GM21360 (cell line): ENCODE results near the gene KRTAP5-1.
"Not testable (repeated sequence)": the region's sequence is repeated elsewhere in the genome, so short reads cannot be mapped to it uniquely, and the experiment has no call there.

Experiments used
- ATAC-seq: cut with Tn5 transposase; IDR thresholded peaks from one replicate; pipeline ENCODE4 v1.9.1; 2021; ENCODE audit warnings: mild to moderate bottlenecking, moderate library complexity; ENCODE audit not compliant: unreplicated experiment

Gene KRTAP5-1, protein sequence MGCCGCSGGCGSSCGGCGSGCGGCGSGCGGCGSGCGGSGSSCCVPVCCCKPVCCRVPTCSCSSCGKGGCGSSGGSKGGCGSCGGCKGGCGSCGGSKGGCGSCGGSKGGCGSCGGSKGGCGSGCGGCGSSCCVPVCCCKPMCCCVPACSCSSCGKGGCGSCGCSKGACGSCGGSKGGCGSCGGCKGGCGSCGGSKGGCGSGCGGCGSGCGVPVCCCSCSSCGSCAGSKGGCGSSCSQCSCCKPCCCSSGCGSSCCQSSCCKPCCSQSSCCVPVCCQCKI

DNA sequence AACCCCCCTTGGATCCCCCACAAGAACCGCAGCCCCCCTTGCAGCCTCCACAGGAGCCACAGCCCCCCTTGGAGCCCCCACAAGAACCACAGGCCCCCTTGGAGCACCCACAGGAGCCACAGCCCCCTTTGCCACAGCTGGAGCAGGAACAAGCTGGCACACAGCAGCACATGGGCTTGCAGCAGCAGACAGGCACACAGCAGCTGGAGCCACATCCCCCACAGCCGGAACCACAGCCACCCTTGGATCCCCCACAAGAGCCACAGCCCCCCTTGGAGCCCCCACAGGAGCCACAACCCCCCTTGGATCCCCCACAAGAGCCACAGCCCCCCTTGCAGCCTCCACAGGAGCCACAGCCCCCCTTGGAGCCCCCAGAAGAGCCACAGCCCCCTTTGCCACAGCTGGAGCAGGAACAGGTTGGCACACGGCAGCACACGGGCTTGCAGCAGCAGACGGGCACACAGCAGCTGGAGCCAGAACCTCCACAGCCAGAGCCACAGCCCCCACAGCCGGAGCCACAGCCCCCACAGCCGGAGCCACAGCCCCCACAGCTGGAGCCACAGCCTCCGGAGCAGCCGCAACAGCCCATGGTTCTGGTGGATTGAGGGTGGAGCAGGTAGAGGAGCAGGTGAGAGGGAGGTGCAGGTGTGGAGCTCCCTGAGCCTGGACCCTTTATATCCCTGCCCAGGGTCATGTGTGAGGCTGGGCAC is at the start of gene KRTAP5-1:
Gene KRTAP5-1, minus strand, starts transcription at position 623 of the 710 bp plus-strand sequence. Its CDS starts 34 bp downstream, at position 589.
- not testable (repeated sequence) for ATAC-seq

DNA sequence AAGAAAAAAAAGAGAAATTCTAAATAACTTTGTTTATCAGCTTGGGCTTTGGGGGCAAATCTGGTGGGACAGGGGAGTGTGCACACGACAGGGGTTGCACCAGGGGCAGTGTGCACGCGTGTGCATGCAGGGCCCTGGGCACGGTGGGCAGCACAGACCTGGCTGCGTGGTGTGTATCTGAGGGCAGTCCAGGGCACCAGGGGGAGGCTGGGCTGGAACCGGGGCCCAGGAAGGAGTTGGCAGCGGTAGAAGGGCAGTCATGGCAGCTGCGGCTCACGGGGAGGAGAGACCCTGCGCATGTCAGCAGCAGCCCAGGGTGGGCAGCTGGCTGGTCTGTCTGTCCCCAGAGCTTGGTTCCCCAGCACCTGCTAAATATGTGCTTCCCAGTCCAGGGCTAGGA is 48.8 kb upstream of the KRTAP5-1 start:
- no peak for ATAC-seq

DNA sequence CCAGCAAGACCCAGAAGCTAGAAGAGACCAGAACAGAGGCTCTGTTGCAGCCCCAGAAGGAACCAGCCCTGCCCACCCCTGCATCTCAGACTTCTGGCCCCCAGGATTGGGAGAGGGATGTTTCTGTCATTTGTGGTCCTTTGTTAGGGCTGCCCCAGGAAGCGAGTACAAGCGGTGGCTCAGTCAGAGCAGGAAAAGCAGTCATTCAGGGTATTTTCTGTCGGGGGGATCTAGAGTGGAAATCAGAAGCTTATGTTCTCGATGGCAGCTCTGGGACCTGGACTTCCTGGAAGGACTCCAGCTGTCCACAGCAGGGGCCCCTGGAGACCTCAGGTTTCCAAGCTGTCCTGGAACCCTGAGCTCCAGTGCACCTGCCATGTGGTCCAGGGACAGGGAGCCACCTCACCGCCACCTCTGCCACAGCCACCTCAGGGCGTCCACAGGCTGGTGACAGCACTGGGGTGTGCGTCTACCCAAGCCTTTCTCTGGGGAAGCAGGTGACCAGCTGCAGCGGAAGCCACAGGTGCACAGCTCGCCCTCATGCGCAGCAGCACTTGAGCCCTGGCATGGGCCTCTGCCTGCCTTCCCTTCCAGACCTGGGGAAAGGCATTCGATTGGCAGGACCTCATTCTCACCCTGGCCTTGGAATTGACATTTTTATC is 47.1 kb upstream of the KRTAP5-1 start:
- ATAC-seq, result no peak

DNA sequence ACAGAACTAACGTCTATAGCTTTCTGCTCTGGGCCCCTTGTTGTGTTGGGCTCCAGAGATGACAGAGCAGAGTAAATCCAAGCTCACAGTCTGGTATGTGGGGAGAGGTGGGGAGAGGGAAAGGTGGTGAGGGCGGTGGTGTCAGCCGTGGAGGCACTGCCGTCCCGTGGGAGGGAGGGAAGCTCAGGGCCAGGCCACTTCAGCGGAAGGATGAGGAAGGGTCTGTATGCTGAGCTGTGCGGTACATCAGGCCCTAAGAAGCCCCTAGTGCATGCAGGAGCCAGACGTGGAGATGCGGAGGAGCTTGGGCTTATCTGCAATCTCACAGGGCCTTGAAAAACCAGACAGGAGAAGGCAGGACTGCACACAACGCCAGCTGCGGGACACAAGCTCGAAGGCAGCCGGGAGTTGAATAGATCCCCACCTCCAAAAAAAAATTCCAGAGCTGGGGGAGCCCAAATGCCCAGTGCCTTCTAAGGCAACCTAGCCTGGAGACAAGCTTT is 46.0 kb upstream of the KRTAP5-1 start:
- ATAC-seq, result no peak

DNA sequence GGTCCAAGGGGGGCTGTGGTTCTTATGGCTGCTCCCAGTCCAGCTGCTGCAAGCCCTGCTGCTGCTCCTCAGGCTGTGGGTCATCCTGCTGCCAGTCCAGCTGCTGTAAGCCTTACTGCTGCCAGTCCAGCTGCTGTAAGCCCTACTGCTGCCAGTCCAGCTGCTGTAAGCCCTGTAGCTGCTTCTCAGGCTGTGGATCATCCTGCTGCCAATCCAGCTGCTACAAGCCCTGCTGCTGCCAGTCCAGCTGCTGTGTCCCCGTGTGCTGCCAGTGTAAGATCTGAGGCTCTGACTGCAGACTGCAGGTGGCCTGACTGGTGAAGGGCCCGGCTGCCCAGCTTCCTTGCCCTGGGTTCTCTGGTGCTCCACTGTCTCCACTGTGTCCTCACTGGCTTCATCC is 45.2 kb upstream of the KRTAP5-1 start:
- ATAC-seq, result no peak

DNA sequence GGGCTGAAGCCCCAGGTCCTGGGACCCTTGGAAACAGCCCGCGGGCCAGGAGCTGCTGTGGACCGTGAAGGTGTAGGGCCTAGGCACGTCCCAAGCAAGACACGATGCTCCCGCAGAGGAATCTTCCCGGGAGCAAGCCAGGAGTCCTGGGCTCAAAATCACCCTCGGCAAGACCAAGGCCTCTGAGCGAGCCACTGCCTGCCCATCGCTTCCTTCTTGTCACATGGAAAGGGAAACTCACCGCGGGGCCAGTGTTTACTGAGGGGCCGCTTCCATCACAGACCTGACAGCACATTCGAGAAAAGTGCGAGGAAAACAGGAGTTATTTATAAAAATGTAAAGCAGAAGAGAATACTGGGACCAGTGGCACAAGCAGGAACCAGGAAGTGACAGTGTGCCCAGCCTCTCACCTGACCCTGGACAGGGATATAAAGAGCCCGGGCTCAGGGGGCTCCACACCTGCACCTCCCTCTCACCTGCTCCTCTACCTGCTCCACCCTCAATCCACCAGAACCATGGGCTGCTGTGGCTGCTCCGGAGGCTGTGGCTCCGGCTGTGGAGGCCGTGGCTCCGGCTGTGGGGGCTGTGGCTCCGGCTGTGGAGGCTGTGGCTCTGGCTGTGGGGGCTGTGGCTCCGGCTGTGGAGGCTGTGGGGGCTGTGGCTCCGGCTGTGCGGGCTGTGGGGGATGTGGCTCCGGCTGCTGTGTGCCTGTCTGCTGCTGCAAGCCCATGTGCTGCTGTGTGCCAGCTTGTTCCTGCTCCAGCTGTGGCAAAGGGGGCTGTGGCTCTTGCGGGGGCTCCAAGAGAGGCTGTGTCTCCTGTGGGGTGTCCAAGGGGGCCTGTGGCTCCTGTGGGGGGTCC is 44.5 kb upstream of the KRTAP5-1 start, which contains the start of gene KRTAP5-5:
Gene KRTAP5-5, plus strand, starts transcription at position 450 of the 860 bp plus-strand sequence. Its CDS starts 66 bp downstream, at position 516.
- ATAC-seq, result no peak

DNA sequence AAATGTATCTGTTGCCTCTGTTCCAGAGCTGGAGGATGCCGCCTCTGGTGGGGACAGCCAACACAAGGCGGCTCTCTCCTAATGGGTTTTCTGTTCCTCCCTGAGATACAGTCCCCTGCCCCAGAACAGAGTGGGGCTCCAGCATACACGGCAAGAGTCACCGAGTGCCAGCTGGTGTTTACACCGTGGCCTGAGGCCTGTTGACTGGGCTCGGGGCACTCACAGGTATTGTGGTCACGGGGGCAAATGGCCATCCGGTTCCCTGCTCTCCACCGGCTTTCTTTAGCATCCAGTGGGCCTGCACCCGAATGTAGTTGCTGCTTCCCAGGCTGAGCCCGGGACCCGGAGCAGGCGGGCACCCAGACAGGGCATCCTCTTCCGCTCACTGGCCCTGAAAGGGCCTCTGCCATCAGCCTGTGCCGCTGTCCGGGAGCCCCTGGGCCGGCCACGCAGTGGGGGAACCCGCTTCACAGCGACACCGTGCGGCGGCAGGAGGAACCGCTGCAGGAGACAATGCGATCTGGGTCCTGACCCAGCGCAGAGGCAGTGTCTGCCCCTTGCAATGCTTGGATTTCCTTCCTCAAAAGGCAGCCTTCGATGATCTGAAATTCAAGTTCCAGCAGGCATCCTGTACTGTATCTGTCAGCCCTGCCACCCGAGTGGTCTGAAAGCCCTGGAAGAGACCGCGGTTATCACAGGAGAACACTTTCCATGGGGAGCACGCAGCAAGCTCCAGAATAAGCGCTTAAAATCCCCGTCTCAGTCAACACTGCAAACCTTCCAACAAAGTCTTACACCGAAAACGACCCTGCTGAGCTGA is 43.6 kb upstream of the KRTAP5-1 start:
- no peak for ATAC-seq

DNA sequence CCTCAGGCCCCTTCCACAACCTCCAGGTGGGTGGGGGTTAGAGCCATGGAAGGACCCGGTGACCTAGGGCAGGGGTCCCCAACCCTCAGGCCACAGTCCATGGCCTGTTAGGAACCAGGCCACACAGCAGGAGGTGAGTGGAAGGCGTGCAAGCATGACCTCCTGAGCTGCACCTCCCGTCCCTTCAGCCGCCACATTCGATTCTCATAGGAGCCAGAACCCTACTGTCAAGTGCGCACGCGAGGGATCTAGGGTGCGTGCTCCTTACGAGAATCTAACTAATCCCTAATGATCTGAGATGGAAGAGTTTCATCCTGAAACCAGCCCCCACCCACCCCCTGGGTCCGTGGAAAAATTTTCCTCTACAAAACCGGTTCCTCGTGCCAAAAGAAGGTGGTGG is 40.5 kb upstream of the KRTAP5-1 start:
- no peak for ATAC-seq

DNA sequence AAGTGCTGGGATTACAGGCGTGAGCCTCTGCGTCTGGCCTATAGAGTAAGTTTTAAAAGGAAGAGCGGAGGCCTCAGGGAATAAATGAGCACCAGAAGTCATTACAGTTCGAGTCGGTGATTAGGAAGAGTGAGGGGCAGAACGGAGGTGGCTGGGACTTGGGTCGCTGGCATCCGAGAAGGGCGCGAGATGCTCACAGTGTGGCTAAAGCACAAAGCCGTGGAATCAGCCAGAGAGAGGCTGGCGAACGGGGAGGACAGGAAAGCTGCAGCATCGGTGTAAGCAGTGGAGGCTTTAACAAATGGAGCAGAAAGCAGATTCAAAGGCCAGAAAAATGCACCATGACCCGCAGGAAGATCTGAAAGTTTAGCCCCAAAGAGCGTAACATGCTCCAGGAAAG is 39.5 kb upstream of the KRTAP5-1 start:
- ATAC-seq, result no peak

DNA sequence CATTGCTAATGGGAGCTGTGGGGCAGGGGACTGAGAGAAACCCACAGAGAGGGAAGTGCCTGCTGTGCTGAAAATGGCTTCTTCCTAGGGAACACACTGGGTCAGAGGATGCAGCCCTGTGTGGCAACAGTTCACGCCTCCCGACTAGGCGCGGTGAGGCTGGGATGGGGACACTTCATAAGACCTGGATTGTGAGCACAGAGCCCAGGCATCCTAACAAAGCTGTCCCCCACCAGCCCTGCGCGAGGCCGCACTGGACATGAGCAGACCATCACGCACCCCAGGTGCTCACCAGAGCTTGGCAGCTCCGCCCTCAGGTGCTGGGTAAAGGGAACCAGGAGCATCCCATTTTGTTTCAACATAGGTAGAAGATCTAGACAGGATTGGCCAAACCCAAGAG is 38.6 kb upstream of the KRTAP5-1 start:
- no peak for ATAC-seq

DNA sequence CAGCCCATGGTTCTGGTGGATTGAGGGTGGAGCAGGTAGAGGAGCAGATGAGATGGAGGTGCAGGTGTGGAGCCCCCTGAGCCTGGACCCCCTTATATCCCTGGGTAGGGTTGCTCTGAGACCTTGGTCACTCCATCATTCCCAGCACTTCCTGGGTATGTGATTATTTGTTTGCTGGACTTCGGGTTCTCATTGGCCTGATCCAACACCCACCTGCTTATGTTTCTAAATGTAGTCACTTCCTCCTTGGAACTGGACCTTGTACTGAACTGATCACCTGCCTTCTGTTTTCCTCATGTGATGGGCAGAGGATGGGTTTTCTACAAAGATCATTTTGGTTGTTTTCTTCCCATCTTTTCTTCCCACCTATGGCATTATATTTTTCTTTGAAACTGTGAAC is 37.0 kb upstream of the KRTAP5-1 start, which contains the start of gene KRTAP5-4:
Gene KRTAP5-4, minus strand, starts transcription at position 53 of the 400 bp plus-strand sequence. Its CDS starts 45 bp downstream, at position 8.
- ATAC-seq, result no peak

DNA sequence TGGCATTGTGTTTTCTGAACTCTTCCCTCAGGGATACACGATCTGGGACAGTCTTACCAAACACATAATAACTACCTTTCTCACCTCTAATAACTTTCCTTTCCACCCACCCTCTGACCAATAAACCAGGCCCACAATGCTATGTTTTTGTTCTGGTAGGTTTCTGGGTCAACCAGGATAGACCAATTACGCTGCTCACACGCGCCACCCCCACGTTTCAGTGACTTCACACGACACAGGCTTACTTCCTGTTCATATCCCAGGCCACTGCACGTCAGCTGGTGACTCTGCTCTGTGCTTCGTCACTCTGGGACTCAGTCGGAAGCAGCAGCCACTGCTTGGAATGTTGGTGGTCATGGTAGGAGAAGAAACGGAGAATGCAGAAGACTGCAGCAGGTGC is 34.4 kb upstream of the KRTAP5-1 start:
- no peak for ATAC-seq

DNA sequence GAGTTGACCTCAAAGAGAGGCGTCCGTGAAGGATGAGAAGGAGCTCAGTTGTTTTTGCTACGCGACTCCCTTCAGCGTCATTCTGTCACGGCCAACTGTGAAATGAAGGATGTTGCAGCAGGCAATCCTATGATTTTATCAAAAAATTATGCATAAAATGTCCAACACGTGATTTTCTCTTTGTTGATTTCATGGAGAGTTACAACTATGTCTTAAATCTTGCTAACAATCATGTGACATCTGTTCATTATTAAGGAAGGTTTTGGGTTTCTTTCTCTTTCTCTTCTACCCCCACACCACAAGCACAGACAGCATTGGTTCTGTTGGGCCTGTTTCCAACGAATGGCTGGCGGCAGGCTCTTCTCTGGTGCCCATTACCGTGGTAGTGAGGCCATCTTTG is 33.1 kb upstream of the KRTAP5-1 start:
- no peak for ATAC-seq

DNA sequence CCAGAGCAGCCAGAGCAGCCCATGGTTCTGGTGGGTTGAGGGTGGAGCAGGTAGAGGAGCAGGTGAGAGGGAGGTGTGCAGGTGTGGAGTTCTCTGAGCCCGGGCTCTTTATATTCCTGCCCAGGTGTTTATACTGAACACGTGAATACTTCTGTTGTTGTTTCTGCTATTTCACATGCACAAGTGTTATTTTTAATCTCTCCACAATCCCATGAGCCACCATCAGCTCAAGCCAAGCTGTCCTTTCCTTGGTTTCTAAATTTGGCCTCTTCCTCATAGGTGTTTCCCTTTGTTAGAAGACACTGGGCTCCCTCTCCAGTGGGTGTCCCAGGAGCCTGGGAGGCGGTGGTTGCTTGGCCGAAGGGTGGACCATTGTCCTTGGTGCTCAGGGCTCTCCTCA is 23.3 kb upstream of the KRTAP5-1 start, which contains the start of gene KRTAP5-3:
Gene KRTAP5-3, minus strand, starts transcription at position 101 of the 400 bp plus-strand sequence. Its CDS starts 78 bp downstream, at position 23.
- ATAC-seq, result no peak

DNA sequence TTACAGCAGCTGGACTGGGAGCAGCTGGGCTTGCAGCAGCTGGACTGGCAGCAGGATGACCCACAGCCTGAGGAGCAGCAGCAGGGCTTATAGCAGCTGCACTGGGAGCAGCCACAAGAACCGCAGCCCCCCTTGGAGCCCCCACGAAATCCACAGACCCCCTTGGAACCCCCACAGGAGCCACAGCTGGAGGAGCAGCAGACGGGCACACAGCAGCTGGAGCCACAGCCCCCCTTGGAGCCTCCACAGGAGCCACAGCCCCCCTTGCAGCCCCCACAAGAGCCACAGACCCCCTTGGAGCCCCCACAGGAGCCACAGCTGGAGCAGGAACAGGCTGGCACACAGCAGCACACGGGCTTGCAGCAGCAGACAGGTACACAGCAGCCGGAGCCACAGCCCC is 22.8 kb upstream of the KRTAP5-1 start:
- ATAC-seq, result not testable (repeated sequence)

DNA sequence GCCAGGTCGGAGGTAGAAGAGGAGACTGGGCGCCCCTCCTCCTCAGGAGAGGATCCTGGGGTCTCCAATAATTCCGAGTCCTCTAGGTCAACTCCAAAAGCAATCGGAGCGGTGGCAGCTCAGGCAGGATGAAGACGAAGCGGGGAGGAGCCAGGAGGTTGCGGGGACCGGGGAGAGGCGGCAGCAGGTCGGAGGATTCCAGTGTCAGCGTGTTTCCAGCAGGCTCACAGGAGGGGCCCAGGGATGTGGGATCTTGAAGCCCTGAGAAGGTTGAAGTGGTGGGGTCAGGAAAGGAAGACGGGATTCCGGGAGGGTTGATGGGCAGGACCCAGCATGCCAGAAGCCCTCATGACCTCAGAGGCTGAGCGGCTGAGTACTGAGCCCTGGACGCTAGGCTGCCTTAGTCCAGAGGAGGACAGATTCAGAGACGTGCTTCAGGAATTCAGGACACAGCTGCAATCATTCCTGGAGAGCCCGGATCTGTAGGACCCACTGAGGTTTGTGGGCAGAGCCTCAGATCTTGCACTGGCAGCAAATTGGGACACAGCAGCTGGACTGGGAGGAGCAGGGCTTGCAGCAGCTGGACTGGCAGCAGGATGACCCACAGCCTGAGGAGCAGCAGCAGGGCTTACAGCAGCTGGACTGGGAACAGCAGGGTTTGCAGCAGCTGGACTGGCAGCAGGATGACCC is 22.2 kb upstream of the KRTAP5-1 start:
- ATAC-seq, result not testable (repeated sequence)

DNA sequence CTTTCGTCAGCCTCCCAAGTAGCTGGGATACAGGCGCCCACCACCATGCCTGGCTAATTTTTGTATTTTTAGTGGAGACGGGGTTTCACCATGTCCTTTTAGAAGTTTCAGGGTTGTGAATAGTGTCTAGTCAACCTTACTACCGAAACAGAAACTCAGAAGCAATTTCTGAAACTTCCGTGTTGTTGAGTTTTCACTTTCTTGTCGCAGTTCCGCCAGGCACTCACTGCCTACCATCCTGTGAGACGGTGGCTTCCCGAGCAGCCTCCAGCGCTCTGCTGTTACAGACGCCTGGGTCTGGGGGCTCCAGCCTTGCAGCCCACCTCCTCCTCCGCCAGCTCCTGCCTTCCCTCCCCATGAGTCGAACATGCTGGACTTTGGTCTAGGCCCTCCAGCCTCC is 20.8 kb upstream of the KRTAP5-1 start:
- ATAC-seq, result peak; percentile 84

DNA sequence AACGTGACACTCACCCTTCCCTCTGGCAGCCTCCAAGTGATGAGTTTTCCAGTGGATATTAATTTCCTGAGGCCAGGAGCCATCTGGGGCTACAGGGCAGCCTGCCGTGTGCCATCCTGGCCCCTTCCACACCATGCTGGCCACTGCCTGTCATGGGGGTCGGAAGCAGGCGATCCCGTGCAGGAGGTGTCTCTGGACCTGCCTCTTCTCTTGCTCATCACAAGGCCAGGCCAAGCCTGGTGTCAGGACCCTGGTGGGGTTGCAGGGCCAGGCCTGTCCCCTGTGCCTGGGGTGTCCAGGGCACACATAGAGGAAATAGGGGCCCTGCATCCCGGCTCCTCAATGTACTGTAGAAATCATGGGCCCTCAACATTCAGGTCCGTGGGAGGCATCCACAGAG is 19.6 kb upstream of the KRTAP5-1 start:
- ATAC-seq, result no peak

DNA sequence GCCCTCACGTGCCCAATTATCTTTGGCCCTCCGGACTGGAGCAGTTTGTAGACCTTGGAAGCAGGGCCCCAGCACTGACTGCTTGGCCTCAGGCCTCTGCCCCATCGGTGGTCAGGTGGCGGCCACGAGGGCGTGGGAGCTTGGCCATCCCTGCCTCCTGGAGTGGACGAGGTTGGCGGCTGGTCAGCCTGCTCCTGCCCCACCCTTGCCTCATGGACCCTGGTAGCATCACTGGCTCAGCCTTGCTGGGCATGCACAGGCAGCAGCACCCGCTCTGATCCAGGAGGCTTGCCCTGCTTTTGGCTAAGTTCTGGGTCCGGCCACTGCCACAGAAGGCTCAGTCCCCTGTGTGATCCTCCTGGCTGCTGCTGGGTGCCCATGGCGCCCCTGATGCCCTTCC is 19.1 kb upstream of the KRTAP5-1 start:
- no peak for ATAC-seq
